Neural cell (in vitro differentiated cells): ENCODE measurements around the gene LYSET.

Source experiments
- CTCF ChIP-seq: fragments of 450-650 bp; IDR thresholded peaks from 2 replicates; pipeline ENCODE4 v1.5.1; 2014; ENCODE audit warnings: antibody characterized with exemption, mild to moderate bottlenecking, moderate library complexity; ENCODE audit not compliant: poor library complexity, severe bottlenecking
- EP300 ChIP-seq: fragments of 450-650 bp; conservative IDR thresholded peaks from 2 replicates; pipeline ENCODE4 v1.6.1; 2014; ENCODE audit warnings: antibody characterized with exemption, mild to moderate bottlenecking, moderate library complexity; ENCODE audit not compliant: poor library complexity, severe bottlenecking
- EZH2 ChIP-seq: fragments of 200-600, 300-800 bp; shearing (Covaris generic), sonication (generic); IDR thresholded peaks from 2 replicates; pipeline ENCODE4 v1.6.1; 2014; ENCODE audit warnings: antibody characterized with exemption, low read length, borderline replicate concordance, mild to moderate bottlenecking; ENCODE audit not compliant: insufficient read depth, poor library complexity, severe bottlenecking
- MXI1 ChIP-seq: fragments of 450-650 bp; conservative IDR thresholded peaks from 2 replicates; pipeline ENCODE4 v1.6.1; 2014; ENCODE audit warnings: antibody characterized with exemption, mild to moderate bottlenecking; ENCODE audit not compliant: poor library complexity, severe bottlenecking
- POLR2AphosphoS5 ChIP-seq: IDR thresholded peaks from 2 replicates; pipeline ENCODE4 v1.6.1; 2012
- RAD21 ChIP-seq: fragments of 450-650 bp; conservative IDR thresholded peaks from 2 replicates; pipeline ENCODE4 v1.6.1; 2014; ENCODE audit warnings: antibody characterized with exemption, mild to moderate bottlenecking, moderate library complexity
- SMC3 ChIP-seq: fragments of 450-650 bp; conservative IDR thresholded peaks from 2 replicates; pipeline ENCODE4 v1.6.1; 2014; ENCODE audit warnings: antibody characterized with exemption, mild to moderate bottlenecking, moderate library complexity; ENCODE audit not compliant: poor library complexity
- TAF1 ChIP-seq: IDR thresholded peaks from 2 replicates; pipeline ENCODE4 v1.6.1; 2012; ENCODE audit warnings: low read depth
- TF ChIP-seq, protein P1 (sequence below): IDR thresholded peaks from 2 replicates; pipeline ENCODE4 v1.6.1; 2012; ENCODE audit warnings: borderline replicate concordance

GRCh38 chr14:93175492-93175891, 9.6 kb upstream of the LYSET start:
- TF ChIP-seq EZH2 = no peak
- TF ChIP-seq CTCF = no peak
- no peak for TF ChIP-seq POLR2AphosphoS5
- TF ChIP-seq, protein P1, sequence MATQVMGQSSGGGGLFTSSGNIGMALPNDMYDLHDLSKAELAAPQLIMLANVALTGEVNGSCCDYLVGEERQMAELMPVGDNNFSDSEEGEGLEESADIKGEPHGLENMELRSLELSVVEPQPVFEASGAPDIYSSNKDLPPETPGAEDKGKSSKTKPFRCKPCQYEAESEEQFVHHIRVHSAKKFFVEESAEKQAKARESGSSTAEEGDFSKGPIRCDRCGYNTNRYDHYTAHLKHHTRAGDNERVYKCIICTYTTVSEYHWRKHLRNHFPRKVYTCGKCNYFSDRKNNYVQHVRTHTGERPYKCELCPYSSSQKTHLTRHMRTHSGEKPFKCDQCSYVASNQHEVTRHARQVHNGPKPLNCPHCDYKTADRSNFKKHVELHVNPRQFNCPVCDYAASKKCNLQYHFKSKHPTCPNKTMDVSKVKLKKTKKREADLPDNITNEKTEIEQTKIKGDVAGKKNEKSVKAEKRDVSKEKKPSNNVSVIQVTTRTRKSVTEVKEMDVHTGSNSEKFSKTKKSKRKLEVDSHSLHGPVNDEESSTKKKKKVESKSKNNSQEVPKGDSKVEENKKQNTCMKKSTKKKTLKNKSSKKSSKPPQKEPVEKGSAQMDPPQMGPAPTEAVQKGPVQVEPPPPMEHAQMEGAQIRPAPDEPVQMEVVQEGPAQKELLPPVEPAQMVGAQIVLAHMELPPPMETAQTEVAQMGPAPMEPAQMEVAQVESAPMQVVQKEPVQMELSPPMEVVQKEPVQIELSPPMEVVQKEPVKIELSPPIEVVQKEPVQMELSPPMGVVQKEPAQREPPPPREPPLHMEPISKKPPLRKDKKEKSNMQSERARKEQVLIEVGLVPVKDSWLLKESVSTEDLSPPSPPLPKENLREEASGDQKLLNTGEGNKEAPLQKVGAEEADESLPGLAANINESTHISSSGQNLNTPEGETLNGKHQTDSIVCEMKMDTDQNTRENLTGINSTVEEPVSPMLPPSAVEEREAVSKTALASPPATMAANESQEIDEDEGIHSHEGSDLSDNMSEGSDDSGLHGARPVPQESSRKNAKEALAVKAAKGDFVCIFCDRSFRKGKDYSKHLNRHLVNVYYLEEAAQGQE = no peak
- TF ChIP-seq MXI1 = no peak
- TF ChIP-seq TAF1 = no peak
- no peak for TF ChIP-seq EP300
- no peak for TF ChIP-seq RAD21
- no peak for TF ChIP-seq SMC3
